H7 (cell line): ENCODE results near the gene CUBN. TPM values are rescaled to one million over a fixed set of nuclear protein-coding genes. Genes with fewer than 3 reads are reported as not detected.

Source experiments
- DNase-seq: peaks from one replicate; pipeline ENCODE4 v3.0.0; 2012
- H3K27me3 ChIP-seq: 2 replicates; pipeline ENCODE4 v1.6.0; 2011; ENCODE audit warnings: mild to moderate bottlenecking, low read length; ENCODE audit not compliant: control insufficient read depth, insufficient read depth
- H3K36me3 ChIP-seq: replicated peaks from 2 replicates; pipeline ENCODE4 v1.5.1; 2011; ENCODE audit warnings: low read length; ENCODE audit not compliant: control insufficient read depth, insufficient read depth
- H3K4me3 ChIP-seq: 2 replicates; pipeline ENCODE4 v1.5.1; 2011; ENCODE audit warnings: low read depth, mild to moderate bottlenecking, control low read depth, low read length, moderate library complexity; ENCODE audit not compliant: insufficient read depth
- total RNA-seq: library from RNA; depleted of rRNA; stranded (reverse); fragments of >200 nt; shearing (Covaris generic); gene quantifications from 2 replicates; pipeline ENCODE4 v1.2.3, GENCODE V29; 2014

The CUBN gene
- total RNA-seq, 1 experiment from 2014 or later = 0.10 TPM

DNA sequence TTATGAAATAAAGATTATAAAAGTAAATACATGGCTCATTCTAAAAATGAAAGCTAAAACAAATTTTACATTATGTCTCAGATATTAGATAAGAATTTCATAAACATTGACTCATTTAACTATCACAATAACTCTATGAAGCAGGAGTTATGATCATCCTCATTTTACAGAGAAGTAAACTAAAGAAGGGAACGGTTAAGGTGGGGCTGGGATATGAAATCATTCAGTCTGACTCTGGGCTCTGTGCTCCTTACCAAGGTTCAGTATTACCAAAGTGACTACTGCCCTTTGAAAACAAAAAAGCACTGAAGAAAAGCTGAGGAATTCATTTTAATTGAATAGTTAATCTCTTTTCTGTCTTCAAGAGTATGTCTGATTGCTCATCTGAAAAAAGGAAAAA lies 22.1 kb upstream of the CUBN start:
- no peak for DNase-seq
- Histone ChIP-seq H3K36me3 (no peaks in the 10 kb centered on the region), H3K4me3 (no peak overlapping the region), H3K27me3 (no peaks in the 10 kb centered on the region)

DNA sequence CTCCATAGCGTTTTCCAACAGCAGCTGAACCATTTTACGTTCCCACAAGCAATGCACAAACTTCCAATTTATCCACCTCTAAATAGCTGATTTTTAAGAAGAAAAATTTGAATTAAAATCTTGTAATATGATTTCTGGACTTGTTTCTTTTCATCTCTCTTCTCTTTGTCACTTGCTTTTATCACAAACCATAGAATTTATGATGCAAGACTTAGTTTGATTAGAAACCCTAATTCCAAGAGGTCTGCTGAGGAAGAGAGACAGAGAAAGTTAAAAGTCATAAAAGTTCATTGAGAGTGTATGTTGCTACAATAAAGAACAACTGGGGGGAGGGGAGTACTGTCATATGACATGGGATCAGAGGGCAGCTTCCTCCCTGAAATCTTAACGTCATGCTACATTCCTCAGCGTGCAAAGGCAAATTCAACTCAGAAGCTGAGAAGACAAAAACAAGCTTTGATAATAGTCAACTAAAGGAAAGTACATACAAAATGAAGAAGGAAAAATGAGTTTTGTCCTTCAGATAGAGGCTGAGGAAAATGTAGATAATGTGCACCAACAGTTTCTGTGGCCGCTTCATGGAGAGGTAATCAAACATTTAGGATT lies 18.4 kb upstream of the CUBN start:
- Histone ChIP-seq H3K4me3 (no peak overlapping the region), H3K27me3 (no peaks in the 10 kb centered on the region), H3K36me3 (no peaks in the 10 kb centered on the region)
- DNase-seq = no peak

DNA sequence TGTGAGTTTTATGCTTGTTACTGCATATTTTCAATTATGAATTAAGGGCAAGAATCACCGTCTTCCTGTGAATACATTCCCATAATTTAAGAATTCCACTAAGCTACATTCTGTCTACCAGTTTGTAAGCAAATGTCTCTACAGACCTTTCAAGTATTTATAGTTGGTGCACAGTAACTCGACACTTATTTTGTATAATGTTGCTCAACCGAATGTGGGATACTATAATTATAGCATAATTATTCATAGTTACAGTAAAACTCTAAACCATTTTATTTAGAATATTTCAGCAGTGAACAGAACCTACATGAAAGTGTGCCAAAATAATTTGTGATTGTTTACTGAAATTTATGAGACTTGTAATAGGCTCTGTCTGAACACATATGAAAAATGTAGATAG lies 17.3 kb upstream of the CUBN start:
- H3K36me3 ChIP-seq = no peaks in the 10 kb centered on the region
- no peak overlapping the region for H3K4me3 ChIP-seq
- DNase-seq = no peak
- H3K27me3 ChIP-seq = no peaks in the 10 kb centered on the region

DNA sequence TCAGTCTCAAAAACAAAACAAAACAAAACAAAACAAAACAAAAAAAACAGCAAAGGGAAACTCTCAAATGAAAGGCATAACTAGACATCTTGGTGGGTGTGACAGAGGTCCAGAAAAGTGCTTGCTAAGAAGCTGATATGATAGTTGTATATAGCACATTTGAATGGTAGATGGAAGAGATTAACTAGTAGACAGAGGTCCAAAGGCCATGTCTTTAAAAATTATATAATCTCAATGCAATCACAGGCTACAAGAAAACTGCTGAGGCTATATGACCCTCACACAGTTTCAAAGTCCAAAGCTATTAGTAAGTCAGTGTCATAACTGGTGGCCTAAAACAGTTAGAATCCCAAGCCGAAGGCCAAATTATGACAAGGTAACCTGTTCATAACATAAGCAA lies 15.6 kb upstream of the CUBN start:
- no peak overlapping the region for H3K4me3 ChIP-seq
- no peaks in the 10 kb centered on the region for H3K27me3 ChIP-seq
- DNase-seq = no peak
- H3K36me3 ChIP-seq = no peaks in the 10 kb centered on the region

DNA sequence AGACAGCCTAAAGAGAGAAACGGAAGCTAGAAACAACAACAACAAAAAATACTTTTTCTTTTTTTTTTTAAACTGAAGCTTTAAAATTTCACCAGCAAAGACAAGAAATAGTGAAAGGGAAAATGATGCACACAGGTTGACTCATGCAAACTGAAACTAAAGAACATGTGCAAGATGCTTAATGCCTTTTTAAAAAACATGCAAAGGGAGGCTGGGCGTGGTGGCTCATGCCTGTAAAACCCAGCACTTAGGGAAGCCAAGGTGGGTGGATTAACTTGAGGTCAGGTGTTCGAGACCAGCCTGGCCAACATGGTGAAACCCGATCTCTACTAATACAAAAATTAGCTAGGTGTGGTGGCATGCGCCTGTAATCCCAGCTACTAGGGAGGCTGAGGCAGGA lies 15.1 kb upstream of the CUBN start:
- H3K27me3 ChIP-seq = no peaks in the 10 kb centered on the region
- no peaks in the 10 kb centered on the region for H3K36me3 ChIP-seq
- no peak for DNase-seq
- no peak overlapping the region for H3K4me3 ChIP-seq

DNA sequence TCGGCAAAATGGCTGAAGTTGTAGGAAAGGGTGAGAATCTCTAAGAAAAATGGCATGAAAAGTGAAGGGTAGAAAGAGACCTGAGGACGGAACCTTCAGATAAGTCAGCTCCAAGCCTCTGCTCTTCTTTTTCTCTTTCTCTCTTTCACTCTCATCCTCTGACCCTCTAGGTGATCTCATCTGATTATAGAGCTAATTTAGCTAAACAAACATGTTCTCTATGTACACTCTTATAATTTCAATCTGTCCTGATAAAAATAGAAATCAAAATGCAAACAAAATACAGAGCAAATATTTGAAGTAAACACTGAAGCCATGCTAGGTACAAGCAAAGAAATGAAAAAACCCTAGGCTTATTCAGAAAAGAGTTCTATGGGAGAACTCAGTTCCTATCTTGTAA lies 14.4 kb upstream of the CUBN start:
- Histone ChIP-seq H3K36me3 (no peaks in the 10 kb centered on the region), H3K4me3 (no peak overlapping the region), H3K27me3 (no peaks in the 10 kb centered on the region)
- no peak for DNase-seq

DNA sequence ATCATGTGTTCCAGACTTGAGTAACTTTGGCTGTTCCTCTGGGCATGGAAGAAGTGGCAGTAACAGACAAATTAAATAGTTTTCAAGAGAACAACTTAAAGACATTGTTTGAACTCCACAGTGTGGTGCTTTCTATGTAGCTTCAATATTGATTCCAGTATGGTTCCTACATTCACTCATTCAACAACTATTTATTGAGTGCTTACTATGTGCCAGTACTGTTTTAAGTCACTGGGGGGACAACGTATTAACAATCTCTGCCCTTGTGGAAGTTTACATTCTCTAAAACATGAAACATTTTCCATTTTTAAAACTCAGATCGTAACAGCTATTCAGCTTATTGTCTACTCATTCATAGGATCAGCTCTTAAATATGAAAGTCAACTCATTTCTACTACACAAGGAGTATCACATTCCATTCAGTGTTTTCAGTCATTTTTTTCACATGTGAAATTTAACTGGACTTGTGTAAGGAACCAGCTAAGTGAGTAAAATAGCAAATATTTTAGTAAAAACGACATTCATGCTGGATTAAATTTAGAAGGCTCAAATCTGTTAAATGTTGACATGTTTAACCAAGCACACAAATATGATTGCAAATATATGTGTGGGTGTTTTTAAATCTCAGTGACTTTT lies 13.6 kb upstream of the CUBN start:
- Histone ChIP-seq H3K36me3 (no peaks in the 10 kb centered on the region), H3K27me3 (no peaks in the 10 kb centered on the region), H3K4me3 (no peak overlapping the region)
- no peak for DNase-seq

DNA sequence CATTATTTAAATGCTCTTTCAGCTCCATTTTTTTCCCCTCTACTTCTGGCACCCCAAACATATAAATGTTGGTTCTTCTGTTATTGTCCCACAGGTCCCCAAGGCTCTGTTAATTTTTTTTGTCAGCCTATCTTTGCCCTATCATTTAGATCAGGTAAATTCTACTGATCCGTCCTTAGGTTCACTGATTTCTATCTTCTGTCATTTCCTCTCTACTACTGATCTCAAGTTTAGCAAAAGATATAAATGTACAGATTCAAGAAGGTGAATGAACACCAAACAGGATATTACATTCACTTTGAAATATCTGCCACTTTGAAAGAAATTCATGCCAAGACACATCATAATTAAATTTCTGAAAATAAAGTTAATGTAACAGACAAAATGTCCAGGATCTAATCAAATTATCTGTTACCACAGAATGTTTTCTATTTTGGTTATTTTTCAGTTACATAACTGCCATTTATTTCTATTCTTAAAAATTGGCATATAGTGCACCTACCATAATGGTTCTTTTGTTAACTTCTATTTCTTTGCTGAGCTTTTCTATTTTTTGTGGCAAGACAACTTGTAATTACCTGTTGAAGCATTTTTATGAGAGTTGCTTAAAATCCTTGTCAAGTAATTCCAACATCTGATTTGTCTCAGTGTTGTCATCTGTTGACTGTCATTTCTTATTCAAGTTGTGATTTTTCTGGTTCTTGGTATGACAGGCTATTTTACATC lies 12.1 kb upstream of the CUBN start:
- H3K4me3 ChIP-seq = no peak overlapping the region
- no peaks in the 10 kb centered on the region for H3K27me3 ChIP-seq
- H3K36me3 ChIP-seq = no peaks in the 10 kb centered on the region
- DNase-seq = no peak

DNA sequence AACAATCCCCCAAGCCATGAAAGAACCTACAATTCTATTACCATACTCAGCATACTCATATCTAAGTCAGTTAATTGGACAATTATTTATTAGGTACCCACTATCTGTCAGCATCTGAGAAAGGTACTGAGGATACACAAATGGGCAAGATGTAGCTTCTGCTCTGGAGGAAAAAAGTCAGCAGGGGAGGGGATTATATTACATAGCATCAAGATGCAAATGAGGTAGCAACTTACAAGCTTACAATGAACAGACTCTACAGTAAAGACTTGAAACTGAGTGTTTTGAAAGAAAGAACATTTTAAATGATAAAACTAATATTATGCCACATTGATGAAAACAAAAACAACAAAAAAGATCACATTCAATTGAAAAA lies 10.8 kb upstream of the CUBN start:
- H3K27me3 ChIP-seq = no peaks in the 10 kb centered on the region
- no peak overlapping the region for H3K4me3 ChIP-seq
- no peak for DNase-seq
- no peaks in the 10 kb centered on the region for H3K36me3 ChIP-seq

DNA sequence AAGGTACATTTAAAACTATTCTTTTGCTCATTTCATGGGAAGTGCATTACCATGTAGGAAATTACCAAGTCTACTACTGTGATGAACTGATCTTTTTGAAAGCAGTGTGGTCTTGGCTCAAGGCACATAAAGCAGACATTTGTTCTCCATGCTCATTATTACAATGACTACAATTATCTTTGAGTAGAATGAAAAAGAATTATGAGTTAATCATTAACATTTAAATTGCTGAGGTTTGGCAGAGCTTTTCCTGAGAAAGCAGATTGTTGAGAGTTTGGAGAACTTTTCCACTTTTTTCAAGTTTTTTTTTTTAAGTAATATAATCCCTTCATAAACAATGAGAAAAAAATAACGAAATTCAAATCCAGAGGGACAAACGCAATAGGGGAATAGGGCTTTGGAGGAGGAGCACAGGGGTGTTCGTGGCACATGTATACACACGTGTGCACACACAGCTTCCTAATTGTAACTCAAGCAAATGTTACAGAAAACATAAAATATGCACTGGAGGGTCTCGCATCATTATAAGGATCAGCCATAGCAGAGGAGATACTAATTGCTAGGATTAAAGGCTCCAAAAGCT lies 8.9 kb upstream of the CUBN start:
- H3K4me3 ChIP-seq = no peak overlapping the region
- no peaks in the 10 kb centered on the region for H3K36me3 ChIP-seq
- DNase-seq = no peak
- H3K27me3 ChIP-seq = no peaks in the 10 kb centered on the region

DNA sequence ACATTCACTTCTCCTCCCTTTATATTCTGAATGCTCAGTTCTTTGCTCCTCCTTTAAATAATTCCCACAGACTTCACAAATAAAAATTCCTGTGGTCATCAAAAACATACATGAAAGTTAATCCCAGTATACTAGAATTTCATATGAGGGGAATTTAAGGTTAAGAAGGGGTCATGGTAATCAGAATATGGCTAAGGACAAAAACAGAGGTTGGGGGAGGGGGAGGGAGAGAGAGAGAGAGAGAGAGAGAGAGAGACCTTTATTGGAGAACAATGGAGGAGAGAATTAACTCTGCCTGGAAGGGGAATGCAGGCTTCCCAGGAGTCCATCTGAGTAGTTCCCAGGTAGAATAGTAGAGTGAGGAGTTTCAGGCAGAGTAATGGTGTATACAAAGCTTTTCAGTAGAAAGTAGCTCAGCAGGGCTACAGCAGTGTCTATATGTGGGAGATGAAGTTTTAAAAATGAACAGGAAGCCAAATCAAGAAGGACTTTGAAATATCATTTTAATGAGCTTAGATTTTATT lies 5.2 kb upstream of the CUBN start:
- H3K4me3 ChIP-seq = no peak overlapping the region
- DNase-seq = no peak
- H3K36me3 ChIP-seq = no peaks in the 10 kb centered on the region
- H3K27me3 ChIP-seq = no peaks in the 10 kb centered on the region

DNA sequence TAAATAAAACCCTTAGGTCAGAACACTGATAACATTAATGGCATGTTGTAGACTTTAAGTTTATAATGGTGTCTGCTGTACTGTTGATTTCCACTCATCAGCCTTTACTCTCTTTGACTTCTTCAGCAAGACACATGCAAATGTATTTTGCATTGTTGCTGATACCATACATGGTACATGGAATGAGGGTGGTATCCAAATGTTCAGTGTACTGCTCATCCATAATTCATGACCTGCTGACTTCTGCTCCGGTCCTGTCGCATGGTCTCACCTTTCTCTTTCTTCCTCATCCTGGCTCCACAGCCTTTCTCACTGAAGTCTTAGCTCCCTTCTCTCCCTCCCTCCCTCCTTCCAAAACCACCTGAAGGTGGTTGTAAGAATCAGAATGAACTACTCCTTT lies 4.7 kb upstream of the CUBN start:
- no peak overlapping the region for H3K4me3 ChIP-seq
- no peak for DNase-seq
- H3K27me3 ChIP-seq = no peaks in the 10 kb centered on the region

DNA sequence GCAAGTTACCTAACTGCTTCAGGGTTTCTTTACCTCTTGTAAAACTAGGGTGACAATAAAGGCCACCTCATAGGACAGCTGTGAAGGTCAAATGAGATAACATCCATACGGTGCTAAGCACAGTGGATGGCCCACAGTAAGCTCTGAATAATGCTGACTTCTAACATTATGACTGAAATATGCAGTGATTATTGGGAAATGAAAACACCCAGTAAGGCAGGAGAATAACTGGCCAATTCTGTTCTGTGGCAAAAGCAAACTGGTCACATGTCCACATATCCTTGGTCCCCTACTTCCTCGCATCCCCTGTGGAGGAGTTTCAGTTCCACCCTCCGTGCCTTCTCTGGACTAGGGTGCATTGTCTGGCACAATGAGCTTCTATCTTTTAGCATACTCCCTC lies 1.4 kb downstream of the CUBN start:
- Histone ChIP-seq H3K27me3 (no peaks in the 10 kb centered on the region), H3K4me3 (no peak overlapping the region), H3K36me3 (no peaks in the 10 kb centered on the region)
- no peak for DNase-seq

More for the DNA sequence above, 4.7 kb upstream of the CUBN start:
- H3K36me3 ChIP-seq = no peaks in the 10 kb centered on the region

DNA sequence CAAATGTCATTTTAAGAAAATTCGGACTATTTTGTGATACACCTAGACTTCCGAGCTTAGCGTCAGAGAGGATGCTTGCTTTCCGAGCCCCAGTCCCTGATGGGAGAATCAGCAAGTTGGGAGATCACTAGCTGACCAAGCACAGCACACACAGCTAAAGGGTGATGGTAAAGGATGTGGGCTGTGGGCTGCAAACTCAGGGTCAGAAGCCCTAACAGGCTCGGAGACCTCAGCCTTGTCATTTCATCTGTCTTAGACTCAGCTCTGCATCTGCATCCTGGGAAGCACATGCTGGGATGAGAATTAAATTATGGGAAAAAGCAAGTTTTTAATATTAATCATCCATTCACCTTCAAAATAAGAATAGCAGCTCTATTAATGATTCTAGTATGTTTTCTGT lies 3.3 kb downstream of the CUBN start:
- no peaks in the 10 kb centered on the region for H3K36me3 ChIP-seq
- DNase-seq = no peak

More for the DNA sequence above, 3.3 kb downstream of the CUBN start:
- Histone ChIP-seq H3K27me3 (no peaks in the 10 kb centered on the region), H3K4me3 (no peak overlapping the region)
